Esophagus muscularis mucosa (tissue), 4 donors: ENCODE measurements around the gene SH3PXD2A.

Experiments
- EP300 ChIP-seq: sonication (generic); formaldehyde crosslinking; IDR thresholded peaks from one replicate; pipeline ENCODE4 v1.6.1; 2017; ENCODE audit warnings: antibody characterized with exemption
- POLR2A ChIP-seq: fragments of 450-650 bp; IDR thresholded peaks from one replicate; pipeline ENCODE4 v1.6.1; 2017; ENCODE audit warnings: antibody characterized with exemption, moderate library complexity, mild to moderate bottlenecking, low read depth
- TF ChIP-seq, protein P1 (sequence below), 3 experiments: fragments of 200-600 bp in 2 of 3; fragments of 450-650 bp in 1 of 3; sonication (generic) in 2 of 3; IDR thresholded peaks; one replicate each; pipeline ENCODE4 v1.5.1; 2017 to 2019; ENCODE audit warnings: antibody characterized with exemption in 3 of 3, mild to moderate bottlenecking in 2 of 3, moderate library complexity in 1 of 3

DNA sequence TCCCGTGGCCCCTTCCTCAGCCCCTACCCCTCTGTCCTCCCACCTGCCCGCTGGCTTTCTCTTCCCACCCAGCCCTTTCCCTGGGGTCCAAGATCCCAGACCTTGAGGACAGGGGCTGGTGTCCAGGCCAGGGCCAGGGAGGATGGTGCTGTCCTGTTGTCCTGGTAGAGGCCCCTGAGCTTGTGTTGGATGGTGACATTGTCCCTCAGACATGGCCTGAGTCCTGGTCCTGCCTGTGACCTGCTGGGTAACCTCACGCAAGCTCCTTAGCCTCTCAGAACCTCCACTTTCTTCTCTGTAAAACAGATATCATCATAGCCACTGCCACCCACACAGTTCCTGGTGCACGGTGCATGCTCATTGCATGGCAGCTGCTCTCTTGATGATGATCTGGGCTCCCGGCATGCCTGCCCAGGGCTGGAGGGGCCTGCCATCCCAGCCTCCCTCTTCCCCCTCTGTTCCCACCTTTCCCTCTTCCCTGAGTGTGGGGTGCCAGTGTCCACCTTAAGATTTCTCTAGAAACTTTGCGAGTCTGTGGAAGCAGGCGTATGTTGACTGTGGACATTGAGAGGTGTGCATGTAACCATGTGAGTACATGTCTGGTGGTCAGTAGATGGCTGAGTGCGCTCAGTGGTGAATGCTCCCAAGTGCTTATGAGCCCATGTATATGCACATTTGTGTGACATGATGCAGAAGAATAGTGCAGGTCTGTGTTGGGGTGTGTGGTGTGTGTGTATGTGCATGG, 301.5 kb downstream of the SH3PXD2A start:
- TF ChIP-seq POLR2A (no peak), EP300 (no peak)
- TF ChIP-seq, protein P1, sequence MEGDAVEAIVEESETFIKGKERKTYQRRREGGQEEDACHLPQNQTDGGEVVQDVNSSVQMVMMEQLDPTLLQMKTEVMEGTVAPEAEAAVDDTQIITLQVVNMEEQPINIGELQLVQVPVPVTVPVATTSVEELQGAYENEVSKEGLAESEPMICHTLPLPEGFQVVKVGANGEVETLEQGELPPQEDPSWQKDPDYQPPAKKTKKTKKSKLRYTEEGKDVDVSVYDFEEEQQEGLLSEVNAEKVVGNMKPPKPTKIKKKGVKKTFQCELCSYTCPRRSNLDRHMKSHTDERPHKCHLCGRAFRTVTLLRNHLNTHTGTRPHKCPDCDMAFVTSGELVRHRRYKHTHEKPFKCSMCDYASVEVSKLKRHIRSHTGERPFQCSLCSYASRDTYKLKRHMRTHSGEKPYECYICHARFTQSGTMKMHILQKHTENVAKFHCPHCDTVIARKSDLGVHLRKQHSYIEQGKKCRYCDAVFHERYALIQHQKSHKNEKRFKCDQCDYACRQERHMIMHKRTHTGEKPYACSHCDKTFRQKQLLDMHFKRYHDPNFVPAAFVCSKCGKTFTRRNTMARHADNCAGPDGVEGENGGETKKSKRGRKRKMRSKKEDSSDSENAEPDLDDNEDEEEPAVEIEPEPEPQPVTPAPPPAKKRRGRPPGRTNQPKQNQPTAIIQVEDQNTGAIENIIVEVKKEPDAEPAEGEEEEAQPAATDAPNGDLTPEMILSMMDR (IDR thresholded peaks at IDR 0.05), result no peak
